Gastroesophageal sphincter (tissue), 4 donors: ENCODE measurements around the gene LIMS2. TPM values are rescaled to one million over a fixed set of nuclear protein-coding genes. Genes with fewer than 3 reads are reported as not detected.

Experiments
- ATAC-seq: fragments of 150-250 bp; one replicate; pipeline ENCODE4 v1.9.1; 2016; ENCODE audit warnings: mild to moderate bottlenecking, moderate library complexity
- H3K27ac ChIP-seq, 4 donors: fragments of 200-600 bp; sonication (generic) in 3 of 4; 1 replicate in 3 of 4; 2 replicates in 1 of 4; pipeline ENCODE4 v1.5.1; 2016 to 2019
- H3K27me3 ChIP-seq: fragments of 200-600 bp; sonication (generic); one replicate; pipeline ENCODE4 v1.5.1; 2019
- H3K36me3 ChIP-seq, 2 donors: fragments of 200-600 bp; sonication (generic); one replicate each; pipeline ENCODE4 v1.5.1; 2019; ENCODE audit warnings: control low read depth in 1 of 2
- H3K4me1 ChIP-seq, 3 donors: fragments of 200-600 bp; sonication (generic); 1 replicate in 2 of 3; 2 replicates in 1 of 3; pipeline ENCODE4 v1.5.1; 2016 to 2019; ENCODE audit warnings: control low read depth in 2 of 3
- H3K4me3 ChIP-seq, 2 donors: fragments of 200-600 bp; sonication (generic); one replicate each; pipeline ENCODE4 v1.5.1; 2019; ENCODE audit warnings: mild to moderate bottlenecking in 1 of 2, moderate library complexity in 1 of 2
- H3K9me3 ChIP-seq, 3 donors: fragments of 200-600 bp; sonication (generic); one replicate each; pipeline ENCODE4 v1.5.1; 2017 to 2019; ENCODE audit warnings: control low read depth in 2 of 3
- EP300 ChIP-seq: sonication (generic); formaldehyde crosslinking; IDR thresholded peaks from one replicate; pipeline ENCODE4 v1.6.1; 2017; ENCODE audit warnings: antibody characterized with exemption, mild to moderate bottlenecking
- POLR2A ChIP-seq, 2 donors: fragments of 450-650 bp; IDR thresholded peaks; one replicate each; pipeline ENCODE4 v1.6.1; 2017; ENCODE audit warnings: antibody characterized with exemption in 2 of 2, mild to moderate bottlenecking in 2 of 2, moderate library complexity in 1 of 2
- POLR2AphosphoS5 ChIP-seq: sonication (generic); formaldehyde crosslinking; IDR thresholded peaks from one replicate; pipeline ENCODE4 v1.6.1; 2017; ENCODE audit warnings: antibody characterized with exemption
- WGBS, 2 donors: methylation state at CpG; one replicate each; pipeline ENCODE4 v1.1.5; 2018; ENCODE audit warnings: low coverage in 1 of 2; 5-methylcytosine and 5-hydroxymethylcytosine counted together
- total RNA-seq, 4 donors: library from RNA; depleted of rRNA; stranded (reverse); fragments of >200 nt; gene quantifications; one replicate each; pipeline ENCODE4 v1.1.0, GENCODE V29; 2016
- TF ChIP-seq, protein P1 (sequence below), 4 experiments: fragments of 200-600 bp in 2 of 4; fragments of 450-650 bp in 2 of 4; sonication (generic) in 1 of 4; IDR thresholded peaks; one replicate each; pipeline ENCODE4 v1.5.1; 2017 to 2019; ENCODE audit warnings: antibody characterized with exemption in 4 of 4, mild to moderate bottlenecking in 2 of 4, moderate library complexity in 2 of 4

Gene LIMS2
- total RNA-seq, 4 donors from 2014 or later, result 81.4 to 275 (median 124) TPM

DNA sequence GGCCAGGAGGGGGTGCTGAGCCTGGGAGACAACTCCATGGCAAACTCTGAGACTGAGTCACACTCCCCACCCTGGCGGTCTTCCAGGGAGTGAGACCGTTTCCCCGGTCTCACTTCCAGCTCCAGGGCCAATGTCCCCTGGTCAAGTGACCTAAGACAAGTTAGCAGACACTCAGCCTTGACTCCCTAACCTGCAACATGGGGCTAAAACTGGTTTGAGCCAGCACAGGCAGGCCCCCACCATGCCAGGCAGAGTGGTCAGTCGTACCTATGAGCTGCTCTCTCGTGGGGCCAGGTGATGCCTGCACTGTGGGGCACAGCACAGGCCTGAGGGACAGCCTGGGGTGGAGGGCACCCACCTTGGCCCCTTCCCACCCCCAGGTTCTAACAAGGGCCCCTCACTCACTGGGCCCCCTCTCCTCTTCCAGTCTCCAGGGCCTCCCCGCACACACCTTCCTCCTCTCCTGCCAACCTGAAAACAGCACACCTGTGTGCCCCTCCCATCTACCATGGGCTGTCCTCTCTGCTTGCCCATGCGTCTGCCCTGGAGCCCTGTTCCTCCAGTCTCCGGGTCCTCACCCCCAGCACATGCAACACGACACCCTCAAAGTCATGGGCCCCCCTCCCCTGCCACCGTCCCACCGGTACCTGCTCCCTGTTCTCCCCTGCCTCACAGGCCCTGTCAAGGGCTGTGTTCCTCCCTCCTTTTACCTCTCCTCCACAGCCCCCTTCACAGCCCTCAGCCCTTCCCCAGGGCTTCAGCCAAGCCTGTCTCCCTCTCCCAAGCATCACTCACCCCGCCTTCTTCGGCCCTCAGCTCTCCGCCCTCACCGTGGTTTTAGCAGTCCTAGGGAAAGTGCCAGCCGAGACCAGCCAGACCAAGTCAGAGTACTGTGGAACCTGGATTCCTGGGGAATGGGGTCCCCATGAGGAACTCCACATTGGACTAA is 27.8 kb downstream of the LIMS2 start:
- Histone ChIP-seq H3K27ac (peak overlapping the region; percentile 41 to 83 (median 82)), H3K4me1 (peaks cover 4 to 99% (median 62%) of the 10 kb centered on the region in 3 donors), H3K36me3 (peaks cover 0 to 46% of the 10 kb centered on the region in 2 donors), H3K9me3 (no peaks in the 10 kb centered on the region), H3K4me3 (no peak overlapping the region), H3K27me3 (no peaks in the 10 kb centered on the region)
- WGBS, 2 donors, result 25 to 53% methylated on average over 7 to 10 of the region's 16 CpGs
- TF ChIP-seq EP300 (no peak), POLR2AphosphoS5 (no peak), POLR2A (IDR thresholded peaks at IDR 0.05) (no peak)
- TF ChIP-seq, protein P1, sequence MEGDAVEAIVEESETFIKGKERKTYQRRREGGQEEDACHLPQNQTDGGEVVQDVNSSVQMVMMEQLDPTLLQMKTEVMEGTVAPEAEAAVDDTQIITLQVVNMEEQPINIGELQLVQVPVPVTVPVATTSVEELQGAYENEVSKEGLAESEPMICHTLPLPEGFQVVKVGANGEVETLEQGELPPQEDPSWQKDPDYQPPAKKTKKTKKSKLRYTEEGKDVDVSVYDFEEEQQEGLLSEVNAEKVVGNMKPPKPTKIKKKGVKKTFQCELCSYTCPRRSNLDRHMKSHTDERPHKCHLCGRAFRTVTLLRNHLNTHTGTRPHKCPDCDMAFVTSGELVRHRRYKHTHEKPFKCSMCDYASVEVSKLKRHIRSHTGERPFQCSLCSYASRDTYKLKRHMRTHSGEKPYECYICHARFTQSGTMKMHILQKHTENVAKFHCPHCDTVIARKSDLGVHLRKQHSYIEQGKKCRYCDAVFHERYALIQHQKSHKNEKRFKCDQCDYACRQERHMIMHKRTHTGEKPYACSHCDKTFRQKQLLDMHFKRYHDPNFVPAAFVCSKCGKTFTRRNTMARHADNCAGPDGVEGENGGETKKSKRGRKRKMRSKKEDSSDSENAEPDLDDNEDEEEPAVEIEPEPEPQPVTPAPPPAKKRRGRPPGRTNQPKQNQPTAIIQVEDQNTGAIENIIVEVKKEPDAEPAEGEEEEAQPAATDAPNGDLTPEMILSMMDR (IDR thresholded peaks at IDR 0.05), result no peak
- ATAC-seq, result peak; percentile 6

DNA sequence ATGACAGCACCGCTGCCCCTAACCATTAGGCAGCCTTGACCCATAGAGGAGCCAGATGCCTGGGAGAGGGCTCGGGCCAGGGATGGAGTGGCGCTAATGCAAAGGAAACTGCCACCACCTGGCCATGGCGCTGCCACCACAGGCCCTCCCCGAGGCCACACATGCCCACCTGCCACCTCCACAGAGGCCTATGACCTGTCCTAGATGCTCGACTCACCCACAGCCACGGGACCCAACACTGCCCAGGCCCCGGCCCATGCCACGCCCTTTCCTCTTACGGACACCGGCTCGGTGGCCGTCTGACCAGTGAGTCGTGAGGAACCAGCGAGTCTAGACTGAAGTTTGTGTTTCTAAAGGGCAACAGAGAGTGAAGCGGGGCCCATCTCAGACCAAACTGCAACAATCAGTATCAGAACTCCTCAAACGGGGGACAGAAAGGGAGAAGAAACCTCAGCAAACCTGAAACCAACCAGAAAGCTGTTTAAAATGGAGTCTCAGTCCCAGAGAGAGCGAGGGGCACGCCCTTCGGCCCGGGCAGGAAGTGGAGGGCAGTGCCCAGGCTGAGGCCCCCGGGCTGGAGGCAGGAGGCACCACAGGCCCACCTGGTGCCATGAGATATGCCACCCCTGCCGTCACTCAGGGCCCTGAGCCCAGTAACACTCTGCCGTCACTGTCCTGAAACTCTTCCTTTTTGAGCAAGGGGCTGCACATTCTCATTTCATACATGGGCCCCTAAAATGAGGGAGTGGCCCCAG is 28.7 kb downstream of the LIMS2 start:
- Histone ChIP-seq H3K4me1 (peaks cover 4 to 99% (median 54%) of the 10 kb centered on the region in 3 donors), H3K9me3 (no peaks in the 10 kb centered on the region), H3K27me3 (no peaks in the 10 kb centered on the region), H3K27ac (peak overlapping the region; percentile 41 to 83 (median 82)), H3K36me3 (peaks cover 0 to 47% of the 10 kb centered on the region in 2 donors), H3K4me3 (no peak overlapping the region)
- 40% methylated on average over 3 of the region's 24 CpGs; no CpG with 5 or more reads in 1 of the 2 donors for WGBS, 2 donors
- no peak for ATAC-seq
- TF ChIP-seq, protein P1 (IDR thresholded peaks at IDR 0.05), result no peak
- TF ChIP-seq EP300 (no peak), POLR2A (IDR thresholded peaks at IDR 0.05) (no peak), POLR2AphosphoS5 (no peak)

DNA sequence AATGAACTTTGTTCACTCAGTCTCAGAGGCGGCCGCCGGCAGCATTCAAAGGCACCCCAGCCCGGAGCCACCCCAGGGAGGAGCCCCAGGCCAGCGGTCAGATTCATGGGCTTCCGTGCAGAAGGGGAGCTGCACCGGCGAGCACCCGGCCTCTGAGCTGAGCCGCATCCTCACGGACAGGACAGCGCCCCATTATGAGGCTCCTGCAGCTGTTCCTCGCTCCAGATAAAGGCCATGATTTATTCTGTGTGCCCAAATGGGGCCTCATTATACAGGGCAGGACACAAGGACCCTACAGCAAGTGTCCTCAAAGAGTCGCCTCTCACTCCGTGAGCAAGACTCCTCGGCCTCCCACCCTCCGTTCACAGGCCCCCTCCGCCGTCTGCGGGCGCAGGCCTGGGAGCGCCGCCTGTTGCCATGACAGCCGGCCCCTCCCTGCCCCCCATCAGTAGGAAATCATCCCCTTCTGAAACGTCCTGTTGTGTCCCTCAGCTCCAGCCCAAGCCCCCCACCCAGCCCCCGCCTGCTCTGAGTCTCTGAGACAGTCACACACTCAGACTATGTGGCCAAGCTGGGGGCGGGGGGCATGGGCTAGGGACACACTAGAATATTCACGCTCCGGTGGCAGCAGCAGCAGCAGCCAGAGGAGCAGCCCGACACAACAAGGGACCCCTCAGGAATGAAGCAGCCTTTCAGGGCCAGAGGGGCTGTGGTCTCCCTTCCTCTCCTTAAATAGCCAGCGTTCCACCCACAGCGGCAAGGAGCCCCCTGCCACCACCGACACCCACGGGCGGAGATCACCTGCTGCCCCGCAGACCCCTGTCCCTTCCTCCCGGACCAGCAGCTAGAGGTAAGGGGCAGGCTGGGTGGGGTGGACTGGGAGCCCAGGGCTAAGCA is 29.7 kb downstream of the LIMS2 start, which contains the start of gene GPR17:
Gene GPR17 (plus strand): TSS at position 759 of the 897 bp plus-strand sequence. CDS start 4,583 bp downstream, outside the sequence.
- no peak for ATAC-seq
- TF ChIP-seq POLR2A (IDR thresholded peaks at IDR 0.05), result no peak
- Histone ChIP-seq H3K4me3 (no peak within 1 kb of the TSS), H3K27me3 (no peaks in the 10 kb centered on the region), H3K9me3 (no peaks in the 10 kb centered on the region), H3K27ac (peak within 1 kb of the TSS; percentile 41 to 83 (median 82)), H3K4me1 (peaks cover 4 to 98% (median 43%) of the 10 kb centered on the region in 3 donors), H3K36me3 (peaks cover 0 to 49% of the 10 kb centered on the region in 2 donors)
- WGBS, 2 donors, result 59% methylated on average over 10 of the region's 37 CpGs; no CpG with 5 or more reads in 1 of the 2 donors

DNA sequence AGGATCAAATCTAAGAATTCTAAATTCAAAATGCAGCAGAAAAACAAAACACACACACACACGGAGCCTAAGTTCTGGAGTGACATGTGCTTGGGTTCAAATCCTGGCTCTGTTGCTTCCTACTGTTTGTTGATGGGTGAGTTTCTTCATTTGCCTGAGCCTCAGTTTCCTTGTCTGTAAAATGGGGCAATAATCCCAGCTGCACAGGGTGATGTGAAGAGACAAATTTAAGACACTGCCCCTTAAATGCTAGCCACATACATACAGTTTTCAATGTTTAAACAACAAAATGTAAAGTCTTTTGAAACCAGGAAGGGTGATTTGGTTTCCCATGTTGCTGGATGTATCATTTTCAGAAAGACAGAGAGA is 30.3 kb downstream of the LIMS2 start:
- peaks cover 0 to 55% of the 10 kb centered on the region in 2 donors for H3K36me3 ChIP-seq
- no peak overlapping the region for H3K4me3 ChIP-seq
- 22 to 59% methylated on average over 1 of the region's 1 CpG for WGBS, 2 donors
- ATAC-seq, result no peak
- no peaks in the 10 kb centered on the region for H3K9me3 ChIP-seq
- H3K4me1 ChIP-seq, result peaks cover 4 to 98% (median 43%) of the 10 kb centered on the region in 3 donors
- H3K27me3 ChIP-seq, result no peaks in the 10 kb centered on the region
- peak overlapping the region in 3 of 4 donors; percentile 81 to 83 (median 83) for H3K27ac ChIP-seq
- TF ChIP-seq POLR2A (IDR thresholded peaks at IDR 0.05) (no peak), POLR2AphosphoS5 (no peak), EP300 (no peak)
- TF ChIP-seq, protein P1 (IDR thresholded peaks at IDR 0.05), result no peak
